Right lobe of liver (tissue), 6 donors: Measurements from ENCODE around the gene PSMD13. TPM values are rescaled to one million over a fixed set of nuclear protein-coding genes. Genes with fewer than 3 reads are reported as not detected.

Experiments
- ATAC-seq, 4 donors: fragments of 200-7000 bp; cut with Tn5 transposase; one replicate each; pipeline ENCODE4 v1.9.1; 2020; ENCODE audit warnings: mild to moderate bottlenecking in 4 of 4, moderate library complexity in 4 of 4
- DNase-seq, 3 donors: peaks; one replicate each; pipeline ENCODE4 v3.0.0-alpha.2; 2020
- H3K27ac ChIP-seq, 3 donors: fragments of 200-600 bp; one replicate each; pipeline ENCODE4 v1.8.0; 2022
- H3K27me3 ChIP-seq, 2 donors: fragments of 200-600 bp; one replicate each; pipeline ENCODE4 v1.8.0; 2022
- H3K36me3 ChIP-seq, 4 donors: fragments of 200-600 bp; sonication (generic) in 1 of 4; one replicate each; pipeline versions ENCODE4 v1.5.1 to v1.8.0; 2017 to 2022; ENCODE audit warnings: control low read depth in 1 of 4
- H3K4me1 ChIP-seq, 4 donors: fragments of 200-600 bp; sonication (generic) in 1 of 4; one replicate each; pipeline versions ENCODE4 v1.5.1 to v1.8.0; 2017 to 2022; ENCODE audit warnings: control low read depth in 1 of 4
- H3K4me3 ChIP-seq, 3 donors: fragments of 200-600 bp; one replicate each; pipeline ENCODE4 v1.8.0; 2022
- H3K9me3 ChIP-seq, 4 donors: fragments of 200-600 bp; sonication (generic) in 1 of 4; one replicate each; pipeline versions ENCODE4 v1.5.1 to v1.8.0; 2017 to 2022; ENCODE audit warnings: control low read depth in 1 of 4
- POLR2A ChIP-seq: fragments of 450-650 bp; IDR thresholded peaks from one replicate; pipeline ENCODE4 v1.6.1; 2017; ENCODE audit warnings: antibody characterized with exemption, mild to moderate bottlenecking
- WGBS: methylation state at CpG from one replicate; pipeline ENCODE4 v1.1.6; 2018; ENCODE audit warnings: low coverage, low lambda C conversion rate; ENCODE audit not compliant: insufficient coverage; ENCODE audit errors: missing lambda C conversion rate; 5-methylcytosine and 5-hydroxymethylcytosine counted together
- intact Hi-C, 2 donors: fragments of 100-400 bp; cut with DNase I; formaldehyde crosslinking; loops; one replicate each; pipeline versions ENCODE4 v1.11.2 to v1.14.1; 2022
- total RNA-seq, 6 experiments: library from RNA; depleted of rRNA in 2 of 6; stranded (reverse); fragments of >200 nt in 2 of 6; fragmentation: NEBNext Ultra II Directional in 3 of 6; extraction: Animal tissue kit (Norgen Biotek cat#: 25700) in 3 of 6; gene quantifications; one replicate each; pipeline versions ENCODE4 v1.1.0 to v1.2.4, GENCODE V29; 2016 to 2023
- TF ChIP-seq, protein P1 (sequence below), 4 donors: fragments of 200-600 bp in 3 of 4; fragments of 450-650 bp in 1 of 4; IDR thresholded peaks; one replicate each; pipeline versions ENCODE4 v1.5.1 to v1.8.0; 2016 to 2022; ENCODE audit warnings: antibody characterized with exemption in 4 of 4, mild to moderate bottlenecking in 2 of 4
- donor health status: DM: no; HTN: yes; CAD: no.
- donor health status: DM: no; HTN: no; CAD: no.
- donor health status: DM: no; HTN: no; CAD: no.
- donor health status: DM: no; HTN: yes; CAD: no.
- donor health status: DM: no; HTN: yes; CAD: no.

PSMD13 gene
- total RNA-seq, 6 experiments from 2014 or later: 46.1 to 71.5 (median 48.7) TPM

DNA sequence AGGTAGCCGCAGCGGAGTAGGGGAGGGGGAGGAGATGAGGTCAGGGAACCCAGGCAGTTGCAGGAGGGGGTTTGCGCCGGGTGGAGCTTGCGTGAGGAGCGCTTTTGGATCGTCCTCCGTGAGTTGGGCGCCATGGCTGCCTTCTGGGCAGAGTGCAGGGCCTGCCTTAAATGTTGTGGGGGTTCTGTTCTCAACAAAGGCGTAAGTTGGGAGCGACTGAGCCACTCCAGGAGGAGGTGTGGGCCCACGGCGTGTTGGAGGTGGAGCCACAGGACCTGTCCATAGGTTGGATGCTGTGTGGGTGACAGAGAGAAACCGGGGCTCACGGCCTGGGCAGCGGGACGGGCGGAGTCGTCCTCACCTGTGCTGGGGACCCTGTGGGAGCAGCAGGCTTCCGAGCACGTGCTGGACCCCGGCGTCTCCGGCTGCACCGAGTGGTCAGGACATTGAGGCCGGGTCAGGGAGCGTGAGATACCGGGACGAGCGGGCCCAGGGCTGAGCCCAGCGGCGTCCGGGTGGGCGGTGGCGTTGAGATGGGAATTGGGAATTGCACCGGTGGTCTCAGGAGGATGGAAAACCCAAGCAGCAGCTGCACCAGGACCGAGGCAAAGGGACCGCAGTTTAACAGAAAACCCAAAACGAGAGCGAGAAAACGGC lies 51.2 kb downstream of the PSMD13 start:
- H3K27me3 ChIP-seq: no peaks in the 10 kb centered on the region
- peak overlapping the region; percentile 59 to 85 (median 65) for H3K27ac ChIP-seq
- no peaks in the 10 kb centered on the region for H3K36me3 ChIP-seq
- TF ChIP-seq, protein P1, sequence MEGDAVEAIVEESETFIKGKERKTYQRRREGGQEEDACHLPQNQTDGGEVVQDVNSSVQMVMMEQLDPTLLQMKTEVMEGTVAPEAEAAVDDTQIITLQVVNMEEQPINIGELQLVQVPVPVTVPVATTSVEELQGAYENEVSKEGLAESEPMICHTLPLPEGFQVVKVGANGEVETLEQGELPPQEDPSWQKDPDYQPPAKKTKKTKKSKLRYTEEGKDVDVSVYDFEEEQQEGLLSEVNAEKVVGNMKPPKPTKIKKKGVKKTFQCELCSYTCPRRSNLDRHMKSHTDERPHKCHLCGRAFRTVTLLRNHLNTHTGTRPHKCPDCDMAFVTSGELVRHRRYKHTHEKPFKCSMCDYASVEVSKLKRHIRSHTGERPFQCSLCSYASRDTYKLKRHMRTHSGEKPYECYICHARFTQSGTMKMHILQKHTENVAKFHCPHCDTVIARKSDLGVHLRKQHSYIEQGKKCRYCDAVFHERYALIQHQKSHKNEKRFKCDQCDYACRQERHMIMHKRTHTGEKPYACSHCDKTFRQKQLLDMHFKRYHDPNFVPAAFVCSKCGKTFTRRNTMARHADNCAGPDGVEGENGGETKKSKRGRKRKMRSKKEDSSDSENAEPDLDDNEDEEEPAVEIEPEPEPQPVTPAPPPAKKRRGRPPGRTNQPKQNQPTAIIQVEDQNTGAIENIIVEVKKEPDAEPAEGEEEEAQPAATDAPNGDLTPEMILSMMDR (IDR thresholded peaks at IDR 0.05): no peak
- no peak for TF ChIP-seq POLR2A
- WGBS: 62% methylated on average over 2 of the region's 41 CpGs
- ATAC-seq (peak in 3 of 4 donors; percentile 12 to 48 (median 41)), DNase-seq (peak; percentile 28 to 66 (median 55))
- H3K9me3 ChIP-seq: no peaks in the 10 kb centered on the region
- no peaks in the 10 kb centered on the region for H3K4me1 ChIP-seq
- peak overlapping the region; percentile 67 to 68 (median 68) for H3K4me3 ChIP-seq
- intact Hi-C loops: no loop called here

DNA sequence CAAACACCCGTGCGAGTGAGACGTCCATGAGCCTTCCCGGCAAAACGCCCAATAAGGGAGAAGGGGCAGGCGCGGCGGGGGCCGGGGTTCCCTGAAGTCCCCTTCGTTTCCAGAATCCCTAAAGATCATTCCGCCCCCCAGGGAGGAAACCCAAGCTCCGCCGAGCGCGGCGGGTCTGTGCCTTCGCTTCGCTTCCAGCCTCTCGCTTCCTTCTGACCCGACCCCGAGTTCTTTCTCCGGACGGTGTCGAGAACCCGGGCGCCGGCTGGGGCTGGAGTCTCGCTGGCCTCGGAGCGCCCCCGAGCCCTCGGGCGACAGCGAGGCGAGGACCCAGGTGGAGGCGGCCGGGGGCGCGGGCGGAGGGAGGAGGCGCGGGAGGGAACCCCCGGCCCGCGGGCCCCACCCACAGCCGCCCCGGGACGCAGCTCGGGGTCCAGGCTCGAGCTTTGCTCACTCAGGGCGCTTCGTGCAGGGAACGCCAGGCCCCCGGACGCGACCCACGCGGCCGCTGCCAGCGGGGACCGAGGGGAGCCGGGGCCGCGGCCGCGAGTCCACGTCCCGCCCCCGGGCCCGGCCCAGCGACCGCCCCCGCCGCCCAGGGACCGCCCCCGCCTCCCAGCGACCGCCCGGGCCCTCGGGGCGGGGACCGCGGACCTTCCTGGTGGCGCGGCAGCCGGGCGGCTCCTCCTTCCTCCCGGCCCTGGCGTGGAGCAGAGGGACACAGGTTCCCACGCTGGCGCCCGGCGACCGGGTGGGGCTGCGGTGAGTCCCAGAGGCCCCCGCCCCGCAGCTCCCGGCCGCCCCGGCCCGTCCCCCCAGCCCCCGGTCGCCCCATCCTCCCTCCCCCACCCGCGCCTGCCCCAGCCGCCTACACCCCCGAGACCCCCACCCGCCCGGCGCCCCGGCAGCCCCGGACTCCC lies 52.0 kb downstream of the PSMD13 start, which contains the start of gene PGGHG:
Gene PGGHG, plus strand, starts transcription at position 649 of the 920 bp plus-strand sequence. CDS start 691 bp downstream, outside the sequence.
- TF ChIP-seq, protein P1 (IDR thresholded peaks at IDR 0.05): no peak
- peak; percentile 52 for TF ChIP-seq POLR2A
- 0% methylated on average over 29 of the region's 112 CpGs for WGBS
- Histone ChIP-seq H3K9me3 (no peaks in the 10 kb centered on the region), H3K4me3 (peak within 1 kb of the TSS; percentile 67 to 68 (median 68)), H3K36me3 (no peaks in the 10 kb centered on the region), H3K4me1 (no peaks in the 10 kb centered on the region), H3K27ac (peak within 1 kb of the TSS; percentile 59 to 85 (median 65)), H3K27me3 (no peaks in the 10 kb centered on the region)
- intact Hi-C loops: no loop called here
- peak; percentile 84 to 94 (median 88) for ATAC-seq
- DNase-seq: peak; percentile 86 to 88 (median 86)

GRCh38 chr11:289398-289711 lies 52.6 kb downstream of the PSMD13 start:
- intact Hi-C loops: no loop called here
- TF ChIP-seq, protein P1 (IDR thresholded peaks at IDR 0.05): no peak
- TF ChIP-seq POLR2A: no peak
- DNase-seq: no peak
- Histone ChIP-seq H3K4me1 (no peaks in the 10 kb centered on the region), H3K27ac (peak overlapping the region in 2 of 3 donors; percentile 10 to 65), H3K36me3 (no peaks in the 10 kb centered on the region), H3K9me3 (no peaks in the 10 kb centered on the region), H3K27me3 (no peaks in the 10 kb centered on the region), H3K4me3 (peak overlapping the region; percentile 30 to 68 (median 67))
- ATAC-seq: no peak
- WGBS: 31% methylated on average over 5 of the region's 14 CpGs

- Histone ChIP-seq H3K36me3 (no peaks in the 10 kb centered on the region), H3K27ac (no peak overlapping the region)
- 82% methylated on average over 5 of the region's 48 CpGs for WGBS
These were observed 53.2 kb downstream of the PSMD13 start for GRCh38 chr11:289712-290620.

More at GRCh38 chr11:289712-290620, 53.2 kb downstream of the PSMD13 start:
- peak overlapping the region; percentile 30 to 68 (median 67) for H3K4me3 ChIP-seq
- no peaks in the 10 kb centered on the region for H3K9me3 ChIP-seq
- DNase-seq (peak; percentile 22 to 60 (median 56)), ATAC-seq (no peak)
- no peaks in the 10 kb centered on the region for H3K4me1 ChIP-seq
- intact Hi-C loops: loop anchor here in 1 of 2 donors (5.0 kb wide), 1 partner anchor 77 kb away; the partner anchor contains the start of gene B4GALNT4
- no peaks in the 10 kb centered on the region for H3K27me3 ChIP-seq
- TF ChIP-seq POLR2A: no peak
- TF ChIP-seq, protein P1 (IDR thresholded peaks at IDR 0.05): no peak
